Inferior parietal cortex (tissue), 1 donor: ENCODE measurements around the gene NACAD.

Source experiments
- DNase-seq: peaks from one replicate; pipeline ENCODE4 v3.0.0-alpha.2; 2016; ENCODE audit errors: extremely low spot score

Gene NACAD

GRCh38 chr7:45073786-45074527, 14.8 kb downstream of the NACAD start:
- DNase-seq, result peak; percentile 33

- DNase-seq, result no peak
Observed at GRCh38 chr7:45073031-45073785, 15.6 kb downstream of the NACAD start.

GRCh38 chr7:45072131-45073030, 16.4 kb downstream of the NACAD start:
- DNase-seq, result no peak

DNA sequence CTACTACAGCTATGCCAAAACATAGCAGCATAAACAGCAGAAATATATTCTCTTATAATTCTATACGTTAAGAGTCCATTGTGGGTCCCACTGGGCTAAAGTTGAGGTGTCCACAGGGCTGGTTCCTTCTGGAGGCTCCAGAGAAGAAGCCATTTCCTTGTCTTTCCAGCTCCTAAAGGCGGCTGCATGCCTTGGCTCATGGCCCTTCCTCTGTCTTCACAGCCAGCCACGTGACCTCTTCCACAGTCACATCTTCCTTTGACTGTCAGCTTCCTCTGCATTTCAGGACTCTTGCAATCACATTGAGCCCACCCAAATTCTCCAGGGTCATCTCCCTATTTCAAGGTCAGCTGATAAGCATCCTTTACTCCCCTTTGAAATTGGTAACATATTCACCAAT, 17.2 kb downstream of the NACAD start:
- DNase-seq, result no peak

GRCh38 chr7:45070254-45070642, 18.5 kb downstream of the NACAD start:
- no peak for DNase-seq

DNA sequence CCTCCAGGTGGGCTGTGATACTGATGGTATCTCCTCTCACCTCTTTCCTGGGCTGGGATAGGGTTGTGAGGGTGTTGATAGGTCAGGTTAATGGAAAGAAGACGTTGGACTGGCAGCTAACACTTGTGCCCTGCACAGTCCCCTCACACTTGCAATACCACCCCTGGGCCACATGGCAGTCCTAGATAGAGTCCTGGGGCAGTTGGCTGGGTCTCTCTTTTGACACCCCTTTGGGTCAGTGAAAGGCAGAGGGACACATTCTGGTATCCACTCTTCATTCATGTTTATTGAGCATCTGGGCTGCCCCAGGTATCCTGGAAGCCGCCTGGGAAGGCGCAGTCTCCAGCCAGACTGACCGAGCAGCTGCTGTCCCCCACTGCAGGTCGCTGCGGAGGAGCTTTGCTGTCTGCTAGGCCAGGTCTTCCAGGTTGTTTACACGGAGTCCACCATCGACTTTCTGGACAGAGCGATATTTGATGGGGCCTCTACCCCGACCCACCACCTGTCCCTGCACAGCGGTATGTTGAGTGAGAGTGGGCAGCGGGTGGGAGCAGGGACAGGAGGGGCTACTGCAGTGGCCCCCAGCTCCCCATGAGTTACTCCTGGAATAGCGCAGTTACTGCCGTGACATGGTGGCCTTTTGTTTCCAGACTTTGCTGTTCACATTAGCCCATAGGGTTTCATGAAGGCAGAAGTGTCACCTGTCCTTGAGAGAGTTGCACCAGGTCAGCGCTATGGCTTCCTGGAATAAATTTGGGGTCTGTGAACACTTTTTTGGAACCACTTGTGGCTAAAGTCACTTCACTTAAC, 19.1 kb downstream of the NACAD start:
- DNase-seq, result no peak

- DNase-seq, result no peak
Observed at GRCh38 chr7:45068236-45069023, 20.3 kb downstream of the NACAD start.

- DNase-seq, result no peak
Observed at GRCh38 chr7:45067582-45067981, 21.2 kb downstream of the NACAD start.

DNA sequence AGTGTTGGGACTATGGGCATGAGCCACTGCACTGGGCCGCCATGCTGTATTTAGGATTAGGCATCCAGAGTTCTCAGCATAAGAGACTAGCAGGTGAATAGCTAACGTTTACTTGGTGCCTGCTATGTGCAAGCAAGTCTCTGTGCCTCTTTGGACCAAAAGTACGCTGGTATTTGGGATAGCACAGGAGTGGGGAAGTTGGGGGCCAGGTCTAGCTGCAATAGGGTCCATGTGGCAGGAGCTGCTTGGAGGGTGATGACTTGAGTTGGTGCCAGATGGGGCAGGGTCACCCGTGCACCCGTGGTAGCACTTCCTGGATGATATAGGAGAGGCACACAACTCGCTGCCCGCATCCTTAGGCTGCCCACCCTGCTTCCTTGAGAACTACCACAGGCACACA, 22.4 kb downstream of the NACAD start:
- DNase-seq, result no peak

GRCh38 chr7:45065031-45065995, 23.5 kb downstream of the NACAD start:
- no peak for DNase-seq

DNA sequence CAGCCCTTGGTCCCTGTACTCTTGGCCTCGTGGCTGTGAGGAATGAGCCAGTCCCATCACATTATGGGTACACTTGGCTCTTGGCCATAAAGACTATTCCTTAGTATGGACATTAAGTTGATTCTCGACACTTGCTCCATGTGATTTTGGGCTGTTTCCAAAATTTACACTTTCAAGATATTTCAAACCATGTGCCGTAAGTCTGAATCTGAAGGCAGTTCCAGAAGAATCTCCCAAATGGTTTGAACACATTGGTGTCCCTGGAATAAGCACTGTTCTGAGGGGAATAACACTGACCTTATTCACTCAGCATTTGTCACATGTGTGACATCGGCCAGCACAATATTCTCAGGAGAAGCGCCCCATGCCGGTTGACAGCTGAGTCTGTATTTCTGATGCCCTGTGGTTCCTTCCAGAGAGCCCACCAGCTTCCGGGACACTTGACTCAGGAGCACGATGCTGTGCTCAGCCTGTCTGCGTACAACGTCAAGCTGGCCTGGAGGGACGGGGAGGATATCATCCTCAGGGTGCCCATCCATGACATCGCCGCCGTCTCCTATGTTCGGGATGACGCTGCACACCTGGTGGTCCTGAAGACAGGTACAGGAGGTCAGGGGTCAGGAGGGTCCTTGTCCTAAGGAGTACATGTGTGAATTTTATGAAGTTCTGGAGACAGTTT, 24.6 kb downstream of the NACAD start:
- no peak for DNase-seq

DNA sequence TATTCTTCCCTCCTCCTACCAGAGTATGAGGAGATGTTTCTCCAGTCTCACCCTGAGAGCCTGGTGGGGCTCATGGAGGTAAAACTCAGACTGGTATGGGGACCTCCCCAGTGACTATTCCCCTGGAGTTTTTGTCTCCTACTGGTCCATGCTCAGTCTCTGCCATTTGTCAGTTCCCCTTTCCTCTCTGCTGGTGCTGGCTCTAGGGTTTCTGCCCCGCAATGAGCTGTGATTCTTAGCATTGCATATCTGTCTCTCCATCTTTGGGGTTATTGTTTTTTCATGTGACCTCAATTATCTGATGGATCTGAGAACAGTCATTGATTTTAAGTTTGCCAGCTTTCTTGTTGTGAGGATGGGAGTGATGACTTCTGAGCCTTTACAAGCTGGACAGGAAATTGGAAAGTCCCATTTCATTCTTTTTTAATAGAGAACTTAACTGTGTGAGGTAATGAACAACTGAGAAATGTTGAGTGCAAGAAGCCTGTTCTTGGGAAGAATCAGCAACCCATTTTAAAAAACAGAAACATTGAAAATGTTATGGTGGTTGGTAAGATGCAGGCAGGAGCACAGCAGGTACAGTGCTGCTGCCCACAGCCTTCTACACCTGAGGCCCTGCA, 26.9 kb downstream of the NACAD start:
- no peak for DNase-seq

DNA sequence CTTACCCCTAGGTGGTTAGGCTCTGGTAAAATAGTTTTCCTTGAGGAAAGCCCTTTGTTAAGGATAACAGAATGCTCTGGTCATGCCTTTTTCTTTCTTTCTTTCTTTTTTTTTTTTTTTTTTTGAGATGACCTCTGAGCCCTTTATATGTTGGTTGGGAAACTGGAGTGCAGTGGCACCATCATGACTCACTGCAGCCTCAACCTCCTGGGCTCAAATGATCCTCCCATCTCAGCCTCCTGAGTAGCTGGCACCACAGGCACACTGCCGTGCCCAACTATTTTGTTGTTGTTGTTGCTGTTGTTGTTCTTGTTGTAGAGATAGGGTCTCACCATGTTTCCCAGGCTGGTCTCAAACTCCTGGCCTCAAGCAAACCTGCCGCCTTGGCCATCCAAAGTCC, 27.4 kb downstream of the NACAD start:
- DNase-seq, result no peak

DNA sequence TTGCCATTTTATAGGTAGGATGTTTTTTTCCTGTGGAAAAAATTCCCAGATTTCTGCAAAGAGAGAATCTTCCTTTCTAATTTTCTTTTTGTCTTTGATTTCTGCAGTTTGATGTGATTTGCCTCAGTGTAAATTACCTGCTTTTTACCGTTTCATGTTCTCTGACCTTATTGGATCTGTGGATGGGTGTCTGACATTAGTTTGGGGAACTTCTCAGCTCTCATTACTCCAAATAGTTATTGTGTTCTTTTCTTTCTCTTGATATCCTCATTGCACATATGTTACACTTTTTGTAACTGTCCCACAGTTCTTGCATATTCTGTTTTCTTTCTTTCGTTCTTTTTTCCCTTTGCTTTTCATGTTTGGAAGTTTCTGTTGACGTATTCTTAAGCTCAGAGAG, 28.5 kb downstream of the NACAD start:
- DNase-seq, result no peak

DNA sequence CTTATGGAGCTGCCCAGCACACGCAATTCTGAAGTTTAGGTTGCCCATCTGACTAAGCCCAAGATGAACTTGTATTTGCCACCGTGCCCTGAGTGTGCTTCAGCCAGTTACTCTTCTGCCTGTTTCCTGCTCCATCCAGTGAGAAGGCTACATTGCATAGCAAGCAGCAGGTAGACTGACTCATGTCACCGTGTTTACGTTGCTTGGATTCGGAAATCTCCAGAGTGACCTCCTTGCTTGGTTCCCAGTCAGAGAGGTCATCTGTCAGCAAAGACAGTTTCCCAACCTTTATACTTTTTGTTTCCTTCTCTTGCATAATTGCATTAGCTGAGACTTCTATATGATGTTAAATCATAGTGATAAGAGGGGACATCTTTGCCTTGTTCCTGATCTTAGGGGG, 30.9 kb downstream of the NACAD start:
- DNase-seq, result no peak

DNA sequence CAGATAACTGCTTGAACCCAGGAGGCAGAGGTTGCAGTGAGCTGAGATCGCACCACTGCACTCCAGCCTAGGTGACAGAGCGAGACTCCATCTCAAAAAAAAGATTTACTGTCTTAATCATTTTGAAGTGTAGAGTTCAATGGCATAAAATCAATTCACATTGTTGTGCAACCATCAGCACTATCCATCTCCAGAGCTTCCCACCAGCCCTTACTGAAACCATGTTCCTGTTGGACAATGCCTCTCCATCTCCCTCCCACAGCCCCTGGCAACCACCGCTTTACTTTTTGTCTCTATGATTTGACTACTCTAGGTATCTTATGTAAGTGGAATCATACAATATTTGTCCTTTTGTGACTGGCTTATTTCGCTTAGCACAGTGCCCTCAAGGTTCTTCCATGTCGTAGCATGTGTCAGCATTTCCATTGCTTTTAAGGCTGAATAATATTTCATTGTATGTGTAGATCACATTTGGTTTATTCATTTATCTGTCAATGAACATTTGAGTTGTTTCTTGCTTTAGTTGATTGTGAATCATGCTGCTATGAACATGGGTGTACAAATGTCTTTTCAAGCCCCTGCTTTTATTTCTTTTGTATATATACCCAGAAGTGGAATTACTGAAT, 33.1 kb downstream of the NACAD start:
- no peak for DNase-seq

- DNase-seq, result no peak
Observed at GRCh38 chr7:45055016-45055415, 33.8 kb downstream of the NACAD start.

DNA sequence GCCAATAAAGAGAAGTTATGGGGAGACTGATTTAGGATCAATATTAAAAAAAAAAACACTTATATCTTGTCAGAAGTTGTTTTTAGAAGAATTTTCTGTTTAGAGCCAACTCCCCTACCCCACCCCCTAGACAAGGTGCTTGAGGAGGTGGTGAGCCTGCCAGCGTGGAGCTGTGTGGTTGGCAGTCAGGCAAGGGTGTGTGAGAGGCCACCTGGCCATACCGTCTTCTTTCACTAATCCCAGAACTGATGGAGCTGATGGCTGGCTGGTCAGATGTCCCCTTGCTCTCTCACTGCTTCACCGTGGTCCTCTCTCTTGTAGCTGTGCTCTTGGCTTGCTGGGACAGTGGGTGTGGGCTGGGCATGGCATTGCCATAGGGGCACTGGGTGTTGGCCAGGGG, 34.3 kb downstream of the NACAD start:
- no peak for DNase-seq
